GM12892 (cell line): Measurements from ENCODE around the gene IL36G.

ENCODE experiments used
- POLR2A ChIP-seq: IDR thresholded peaks from 2 replicates; pipeline ENCODE4 v1.6.1; 2011; ENCODE audit warnings: low read depth, low read length, control low read depth
- POLR2AphosphoS5 ChIP-seq: IDR thresholded peaks from 2 replicates; pipeline ENCODE4 v1.6.1; 2011; ENCODE audit warnings: low read depth, low read length, control low read depth

GRCh38 chr2:112959109-112959812 is 18.5 kb upstream of the IL36G start:
- TF ChIP-seq POLR2AphosphoS5 (no peak), POLR2A (no peak)
